SK-MEL-5 (cell line): Measurements from ENCODE around the gene HOXC6. TPM values are rescaled to one million over a fixed set of nuclear protein-coding genes. Genes with fewer than 3 reads are reported as not detected.

ENCODE experiments used
- small RNA-seq, 2 experiments: library from RNA; depleted of rRNA; stranded (forward); fragments of <200 nt; gene quantifications; one replicate each; pipeline ENCODE3, GENCODE V24; 2014
- total RNA-seq: library from RNA; depleted of rRNA; stranded (reverse); fragments of >200 nt; shearing (Covaris generic); gene quantifications from 2 replicates; pipeline ENCODE4 v1.2.3, GENCODE V29; 2014; rRNA removed

The HOXC6 gene
- total RNA-seq, 1 experiment from 2014 or later, result 2.1 TPM

Small RNA genes within 50 kb of the gene (small RNA-seq; reads per million reads assigned to genes)
- gene HOXC5 (0 reads per million in 2 experiments), gene MIR196A2 (0.02 to 13.1 reads per million in 2 experiments), gene MIR615 (0.04 to 6.3 reads per million in 2 experiments)

Other genes starting within 250 kb of the HOXC6 start
- gene HOXC13, start 89.6 kb upstream of the HOXC6 start, total RNA-seq, result 4.7 and 6.1 TPM in 2 replicates
- gene HOXC12, start 73.5 kb upstream of the HOXC6 start, total RNA-seq, result not detected in 2 replicates
- gene HOXC11, start 55.3 kb upstream of the HOXC6 start, total RNA-seq, result 0.51 and 0.61 TPM in 2 replicates
- gene HOTAIR, start 53.5 kb upstream of the HOXC6 start, total RNA-seq, result 0.08 TPM in 1 of 2 replicates, not detected in the other
- 0.45 and 0.53 TPM in 2 replicates for gene HOXC10, start 43.3 kb upstream of the HOXC6 start, total RNA-seq
- gene HOXC9, start 28.3 kb upstream of the HOXC6 start, total RNA-seq, result 7.2 and 9.4 TPM in 2 replicates
- 1.0 and 1.1 TPM in 2 replicates for gene HOXC8, start 19.5 kb upstream of the HOXC6 start, total RNA-seq
- not detected in 2 replicates for gene HOXC5, start 4.6 kb downstream of the HOXC6 start, total RNA-seq
- gene HOXC4, start 25.4 kb downstream of the HOXC6 start, total RNA-seq, result 2.2 and 2.4 TPM in 2 replicates
- 74.3 and 87.8 TPM in 2 replicates for gene SMUG1, start 160.5 kb downstream of the HOXC6 start, total RNA-seq